Nucleus accumbens (tissue), 56 donors: ENCODE results near the gene EML1.

ENCODE experiments used
- DNase-seq, 56 donors: peaks; one replicate each; lab custom pipeline; 2025; lab: John Stamatoyannopoulos, UW

EML1 gene

GRCh38 chr14:99971941-99972747 is 178.9 kb downstream of the EML1 start:
- DNase-seq, result peak in 3 of 56 donors; percentile 13 to 45 (median 22)

GRCh38 chr14:99972748-99973466 is 179.7 kb downstream of the EML1 start:
- no peak for DNase-seq

GRCh38 chr14:99975190-99975589 is 182.0 kb downstream of the EML1 start:
- DNase-seq, result no peak

GRCh38 chr14:99976021-99976420 is 182.8 kb downstream of the EML1 start:
- DNase-seq, result no peak

- DNase-seq, result no peak
Observed at GRCh38 chr14:99976681-99977080, 183.5 kb downstream of the EML1 start.

GRCh38 chr14:99980299-99980698 is 187.1 kb downstream of the EML1 start:
- DNase-seq, result no peak

- DNase-seq, result no peak
Observed at GRCh38 chr14:99981806-99982205, 188.6 kb downstream of the EML1 start.

GRCh38 chr14:99982537-99983250 is 189.5 kb downstream of the EML1 start:
- peak in 29 of 56 donors; percentile 11 to 77 (median 31) for DNase-seq

- no peak for DNase-seq
Observed at GRCh38 chr14:99983251-99984015, 190.2 kb downstream of the EML1 start.

GRCh38 chr14:99984036-99984435 is 190.8 kb downstream of the EML1 start:
- DNase-seq, result no peak

GRCh38 chr14:99986396-99986795 is 193.2 kb downstream of the EML1 start:
- DNase-seq, result no peak

- peak in 1 of 56 donors; percentile 9 for DNase-seq
Observed at GRCh38 chr14:99989032-99989431, 195.8 kb downstream of the EML1 start.

GRCh38 chr14:99990268-99991170 is 197.3 kb downstream of the EML1 start:
- no peak for DNase-seq

- DNase-seq, result no peak
Observed at GRCh38 chr14:99991331-99991730, 198.1 kb downstream of the EML1 start.
